Neural cell (in vitro differentiated cells): ENCODE data around the gene LRRIQ4. TPM values are rescaled to one million over a fixed set of nuclear protein-coding genes. Genes with fewer than 3 reads are reported as not detected.

ENCODE experiments used
- H2AFZ ChIP-seq: fragments of 200-600, 300-800 bp; sonication (generic), shearing (Covaris generic); 2 replicates; pipeline ENCODE4 v1.6.0; 2014; ENCODE audit warnings: low read depth, mild to moderate bottlenecking, antibody characterized with exemption, low read length, moderate library complexity
- H3F3A ChIP-seq: fragments of 200-600 bp; shearing (Covaris generic); 2 replicates; pipeline ENCODE4 v1.6.1; 2016; ENCODE audit warnings: mild to moderate bottlenecking, moderate library complexity, mixed read lengths, antibody characterized with exemption, low read length; ENCODE audit not compliant: insufficient read depth, poor library complexity, severe bottlenecking
- H3K27ac ChIP-seq: fragments of 200-600, 300-800 bp; sonication (generic), shearing (Covaris generic); 2 replicates; pipeline ENCODE4 v1.5.1; 2014; ENCODE audit warnings: mild to moderate bottlenecking, low read length, moderate library complexity
- H3K27me3 ChIP-seq: fragments of 300-800, 200-600 bp; sonication (generic), shearing (Covaris generic); 2 replicates; pipeline ENCODE4 v1.6.0; 2014; ENCODE audit warnings: mild to moderate bottlenecking, low read depth, low read length, moderate library complexity; ENCODE audit not compliant: insufficient read depth
- H3K36me3 ChIP-seq: fragments of 300-800, 200-600 bp; sonication (generic), shearing (Covaris generic); 2 replicates; pipeline ENCODE4 v1.5.1; 2014; ENCODE audit warnings: mild to moderate bottlenecking, antibody characterized with exemption, low read length, moderate library complexity; ENCODE audit not compliant: insufficient read depth
- H3K4me2 ChIP-seq: fragments of 300-800, 200-600 bp; sonication (generic), shearing (Covaris generic); 2 replicates; pipeline ENCODE4 v1.6.0; 2014; ENCODE audit warnings: mild to moderate bottlenecking, low read length
- H3K4me3 ChIP-seq: fragments of 300-800, 200-600 bp; sonication (generic), shearing (Covaris generic); 2 replicates; pipeline ENCODE4 v1.5.1; 2014; ENCODE audit warnings: mild to moderate bottlenecking, low read length, moderate library complexity
- H3K79me2 ChIP-seq: fragments of 200-600 bp; shearing (Covaris generic); replicated peaks from 2 replicates; pipeline ENCODE4 v1.6.0; 2014; ENCODE audit warnings: mild to moderate bottlenecking, low read length, moderate library complexity; ENCODE audit not compliant: insufficient read depth
- H3K9ac ChIP-seq: fragments of 300-800, 200-600 bp; sonication (generic), shearing (Covaris generic); 2 replicates; pipeline ENCODE4 v1.6.1; 2016; ENCODE audit warnings: mild to moderate bottlenecking, low read length, mixed read lengths
- H3K9me2 ChIP-seq: fragments of 200-600 bp; shearing (Covaris generic); 2 replicates; pipeline ENCODE4 v1.6.1; 2016; ENCODE audit warnings: mild to moderate bottlenecking, low read length, mixed read lengths; ENCODE audit not compliant: insufficient read depth
- H3K9me3 ChIP-seq: fragments of 200-600, 300-800 bp; sonication (generic), shearing (Covaris generic); 2 replicates; pipeline ENCODE4 v1.6.1; 2016; ENCODE audit warnings: mild to moderate bottlenecking, mixed run types, low read length, moderate library complexity, mixed read lengths
- H4K20me1 ChIP-seq: fragments of 200-600 bp; shearing (Covaris generic); 2 replicates; pipeline ENCODE4 v1.6.1; 2016; ENCODE audit warnings: mild to moderate bottlenecking, mixed run types; ENCODE audit not compliant: insufficient read depth
- CTCF ChIP-seq: fragments of 450-650 bp; IDR thresholded peaks from 2 replicates; pipeline ENCODE4 v1.5.1; 2014; ENCODE audit warnings: antibody characterized with exemption, mild to moderate bottlenecking, moderate library complexity; ENCODE audit not compliant: poor library complexity, severe bottlenecking
- EZH2 ChIP-seq: fragments of 200-600, 300-800 bp; shearing (Covaris generic), sonication (generic); IDR thresholded peaks from 2 replicates; pipeline ENCODE4 v1.6.1; 2014; ENCODE audit warnings: antibody characterized with exemption, low read length, borderline replicate concordance, mild to moderate bottlenecking; ENCODE audit not compliant: insufficient read depth, poor library complexity, severe bottlenecking
- polyA plus RNA-seq: library from polyadenylated mRNA; depleted of rRNA; stranded (reverse); fragments of >200 nt; gene quantifications from 2 replicates; pipeline ENCODE4 v1.2.3, GENCODE V29; 2014

The LRRIQ4 gene
- polyA plus RNA-seq, 1 donor from 2014 or later, result not detected

DNA sequence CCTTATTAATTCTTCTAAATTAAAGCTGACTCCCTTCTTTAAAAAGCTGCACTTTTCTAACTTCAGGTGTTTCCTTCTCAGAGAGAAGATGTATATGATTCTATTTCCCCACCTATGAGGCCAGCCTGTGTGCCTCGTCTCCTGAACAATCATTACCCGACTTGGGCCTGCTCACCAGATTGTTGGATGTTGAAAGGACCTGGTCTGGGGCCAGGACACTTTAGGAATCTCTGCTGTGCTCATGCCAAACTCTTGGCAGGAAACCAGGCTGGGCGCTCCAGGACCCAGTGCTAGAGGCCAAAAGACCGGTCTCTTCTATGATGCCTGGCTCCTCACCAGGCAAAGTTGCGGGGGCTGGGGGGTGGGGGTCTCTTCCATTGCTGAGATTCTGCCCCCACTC, 74.0 kb downstream of the LRRIQ4 start:
- Histone ChIP-seq H2AFZ (no peak overlapping the region), H3K27ac (no peak overlapping the region)

More for the DNA sequence above, 74.0 kb downstream of the LRRIQ4 start:
- Histone ChIP-seq H3F3A (no peaks in the 10 kb centered on the region), H3K36me3 (no peaks in the 10 kb centered on the region), H3K9me2 (no peaks in the 10 kb centered on the region), H3K79me2 (no peaks in the 10 kb centered on the region), H4K20me1 (no peaks in the 10 kb centered on the region), H3K4me2 (no peak overlapping the region), H3K27me3 (no peaks in the 10 kb centered on the region), H3K4me3 (no peak overlapping the region), H3K9ac (no peak overlapping the region), H3K9me3 (no peaks in the 10 kb centered on the region)
- TF ChIP-seq EZH2, result no peak
- TF ChIP-seq CTCF, result no peak

Other genes starting within 250 kb of the LRRIQ4 start
- 0.10 TPM in 2 replicates for gene MECOM, start 149.2 kb upstream of the LRRIQ4 start, polyA plus RNA-seq
- not detected in 2 replicates for gene TERC, start 47.8 kb upstream of the LRRIQ4 start, polyA plus RNA-seq
- gene ACTRT3, start 43.3 kb upstream of the LRRIQ4 start, polyA plus RNA-seq, result not detected in 2 replicates
- gene MYNN, start 39.5 kb upstream of the LRRIQ4 start, polyA plus RNA-seq, result 27.0 and 28.1 TPM in 2 replicates
- 1.1 TPM in 1 of 2 replicates, not detected in the other for gene LRRC34, start within 50 bp of the LRRIQ4 start, polyA plus RNA-seq
- gene LRRC31, start 57.1 kb downstream of the LRRIQ4 start, polyA plus RNA-seq, result not detected in 2 replicates
- not detected in 2 replicates for gene SAMD7, start 98.7 kb downstream of the LRRIQ4 start, polyA plus RNA-seq
- 41.1 and 41.9 TPM in 2 replicates for gene SEC62, start 153.9 kb downstream of the LRRIQ4 start, polyA plus RNA-seq
- 2.9 and 4.0 TPM in 2 replicates for gene GPR160, start 225.1 kb downstream of the LRRIQ4 start, polyA plus RNA-seq